ENCODE data around the gene EIF1AD. TPM values are rescaled to one million over a fixed set of nuclear protein-coding genes. Genes with fewer than 3 reads are reported as not detected.

Gene EIF1AD
- total and polyA plus RNA-seq, 4 donors: 22.0 to 33.2 (median 28.7) TPM

GRCh38 chr11:65987336-65987735, 14.6 kb downstream of the EIF1AD start:
- Histone ChIP-seq H3K4me1 (ENCODE audit: control insufficient read depth in 5 of 5, insufficient read depth in 5 of 5, low read length in 5 of 5) (no peaks in the 10 kb centered on the region), H3K27me3 (ENCODE audit: control insufficient read depth in 3 of 3, insufficient read depth in 3 of 3, low read length in 2 of 3) (no peaks in the 10 kb centered on the region), H3K36me3 (ENCODE audit: control insufficient read depth in 4 of 4, insufficient read depth in 4 of 4, low read length in 4 of 4) (peaks cover 0 to 4% (median 1%) of the 10 kb centered on the region in 4 donors), H3K27ac (ENCODE audit: low read depth in 1 of 2, low read length in 1 of 2) (no peak overlapping the region), H3K4me3 (no peak overlapping the region), H3K9me3 (ENCODE audit: control insufficient read depth in 4 of 4, insufficient read depth in 3 of 4, low read length in 3 of 4) (no peaks in the 10 kb centered on the region), H3K9ac (ENCODE audit: insufficient read depth in 1 of 2, low read length in 2 of 2) (no peak overlapping the region)
- DNase-seq (no peak), ATAC-seq (ENCODE audit: insufficient read depth, low FRiP score) (no peak)
- 84 to 88% methylated on average over 9 of the region's 9 CpGs for WGBS, 2 donors
- TF ChIP-seq CTCF (IDR thresholded peaks at IDR 0.05; ENCODE audit: control extremely low read depth, extremely low read depth): no peak

GRCh38 chr11:65983589-65983987, 18.4 kb downstream of the EIF1AD start:
- H3K27me3 ChIP-seq (ENCODE audit: control insufficient read depth in 3 of 3, insufficient read depth in 3 of 3, low read length in 2 of 3): no peaks in the 10 kb centered on the region
- peaks cover 3 to 10% (median 5%) of the 10 kb centered on the region in 4 donors for H3K36me3 ChIP-seq (ENCODE audit: control insufficient read depth in 4 of 4, insufficient read depth in 4 of 4, low read length in 4 of 4)
- DNase-seq (no peak), ATAC-seq (ENCODE audit: insufficient read depth, low FRiP score) (no peak)
- H3K9me3 ChIP-seq (ENCODE audit: control insufficient read depth in 4 of 4, insufficient read depth in 3 of 4, low read length in 3 of 4): no peaks in the 10 kb centered on the region
- H3K27ac ChIP-seq (ENCODE audit: low read depth in 1 of 2, low read length in 1 of 2): no peak overlapping the region
- no peak overlapping the region for H3K4me3 ChIP-seq
- H3K4me1 ChIP-seq (ENCODE audit: control insufficient read depth in 5 of 5, insufficient read depth in 5 of 5, low read length in 5 of 5): no peaks in the 10 kb centered on the region
- TF ChIP-seq CTCF (IDR thresholded peaks at IDR 0.05; ENCODE audit: control extremely low read depth, extremely low read depth): no peak
- no peak overlapping the region for H3K9ac ChIP-seq (ENCODE audit: insufficient read depth in 1 of 2, low read length in 2 of 2)
- WGBS, 2 donors: 87 to 88% methylated on average over 5 of the region's 5 CpGs

- no peak overlapping the region for H3K27ac ChIP-seq (ENCODE audit: low read depth in 1 of 2, low read length in 1 of 2)
- H3K9ac ChIP-seq (ENCODE audit: insufficient read depth in 1 of 2, low read length in 2 of 2): no peak overlapping the region
- no peaks in the 10 kb centered on the region for H3K4me1 ChIP-seq (ENCODE audit: control insufficient read depth in 5 of 5, insufficient read depth in 5 of 5, low read length in 5 of 5)
- no peak for TF ChIP-seq CTCF (IDR thresholded peaks at IDR 0.05; ENCODE audit: control extremely low read depth, extremely low read depth)
- ATAC-seq (ENCODE audit: insufficient read depth, low FRiP score) (no peak), DNase-seq (no peak)
- no peak overlapping the region for H3K4me3 ChIP-seq
- peaks cover 4 to 15% (median 7%) of the 10 kb centered on the region in 4 donors for H3K36me3 ChIP-seq (ENCODE audit: control insufficient read depth in 4 of 4, insufficient read depth in 4 of 4, low read length in 4 of 4)
- no peaks in the 10 kb centered on the region for H3K27me3 ChIP-seq (ENCODE audit: control insufficient read depth in 3 of 3, insufficient read depth in 3 of 3, low read length in 2 of 3)
- H3K9me3 ChIP-seq (ENCODE audit: control insufficient read depth in 4 of 4, insufficient read depth in 3 of 4, low read length in 3 of 4): no peaks in the 10 kb centered on the region
- WGBS, 2 donors: 74 to 84% methylated on average over 22 of the region's 22 CpGs
Observed at GRCh38 chr11:65982824-65983588, 19.0 kb downstream of the EIF1AD start.

Data from lung (tissue), 12 donors.